IMR-90 (cell line): ENCODE results near the gene DNAAF3.

Experiments used
- CEBPB ChIP-seq: IDR thresholded peaks from 2 replicates; pipeline ENCODE4 v1.6.1; 2012; ENCODE audit warnings: low read depth, low read length, improper control_type of control experiment
- ELK1 ChIP-seq: fragments of 150-350 bp; IDR thresholded peaks from 2 replicates; pipeline ENCODE4 v1.6.1; 2016; ENCODE audit warnings: low read depth, mild to moderate bottlenecking, low read length, moderate library complexity, borderline replicate concordance
- FOS ChIP-seq: fragments of 150-350 bp; IDR thresholded peaks from 2 replicates; pipeline ENCODE4 v1.6.1; 2016; ENCODE audit warnings: low read depth, low read length
- MAFK ChIP-seq: IDR thresholded peaks from 2 replicates; pipeline ENCODE4 v1.6.1; 2012; ENCODE audit warnings: low read depth, low read length, improper control_type of control experiment
- MXI1 ChIP-seq: IDR thresholded peaks from 2 replicates; pipeline ENCODE4 v1.6.1; 2012; ENCODE audit warnings: low read depth, mild to moderate bottlenecking, low read length, moderate library complexity, borderline replicate concordance
- POLR2A ChIP-seq: IDR thresholded peaks from 2 replicates; pipeline ENCODE4 v1.6.1; 2012; ENCODE audit warnings: mild to moderate bottlenecking, low read depth, low read length
- RAD21 ChIP-seq: IDR thresholded peaks from 2 replicates; pipeline ENCODE4 v1.6.1; 2012; ENCODE audit warnings: low read length, improper control_type of control experiment
- RCOR1 ChIP-seq: IDR thresholded peaks from 2 replicates; pipeline ENCODE4 v1.6.1; 2012; ENCODE audit warnings: mild to moderate bottlenecking, low read length, improper control_type of control experiment; ENCODE audit not compliant: insufficient replicate concordance
- RFX5 ChIP-seq: IDR thresholded peaks from 2 replicates; pipeline ENCODE4 v1.8.0; 2012; ENCODE audit warnings: low read depth, mild to moderate bottlenecking, low read length, moderate library complexity
- SMC3 ChIP-seq: fragments of 150-350 bp; IDR thresholded peaks from 2 replicates; pipeline ENCODE4 v1.6.1; 2016; ENCODE audit warnings: low read depth, mild to moderate bottlenecking, antibody characterized with exemption, low read length, moderate library complexity
- TF ChIP-seq, protein P1 (sequence below): conservative IDR thresholded peaks from 2 replicates; pipeline ENCODE4 v1.5.1; 2012; ENCODE audit warnings: mild to moderate bottlenecking, low read depth, low read length, improper control_type of control experiment
- TF ChIP-seq, protein P2 (sequence below): fragments of 150-350 bp; IDR thresholded peaks from 2 replicates; pipeline ENCODE4 v1.6.1; 2017; ENCODE audit warnings: mild to moderate bottlenecking, antibody characterized with exemption, low read length, low read depth

DNA sequence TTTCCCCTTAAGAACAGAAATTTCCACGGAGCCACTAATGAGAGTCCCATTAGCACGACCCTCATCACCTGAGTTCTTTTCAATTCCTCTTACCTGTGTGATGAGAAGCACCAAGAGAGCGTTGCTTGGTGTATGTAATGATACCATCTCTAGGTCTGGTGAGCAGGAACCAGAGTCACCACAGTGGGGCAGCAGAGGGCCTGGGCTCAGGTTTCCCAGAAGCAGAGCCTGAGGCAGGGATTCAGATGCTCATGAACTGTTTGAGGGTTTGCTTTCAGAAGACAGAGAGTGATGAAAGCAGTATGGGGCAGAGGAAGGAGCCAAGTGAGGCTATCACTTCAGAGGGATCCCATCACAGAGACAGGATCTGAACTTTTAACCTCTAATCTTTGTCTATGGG lies 46.0 kb upstream of the DNAAF3 start:
- TF ChIP-seq, protein P1, sequence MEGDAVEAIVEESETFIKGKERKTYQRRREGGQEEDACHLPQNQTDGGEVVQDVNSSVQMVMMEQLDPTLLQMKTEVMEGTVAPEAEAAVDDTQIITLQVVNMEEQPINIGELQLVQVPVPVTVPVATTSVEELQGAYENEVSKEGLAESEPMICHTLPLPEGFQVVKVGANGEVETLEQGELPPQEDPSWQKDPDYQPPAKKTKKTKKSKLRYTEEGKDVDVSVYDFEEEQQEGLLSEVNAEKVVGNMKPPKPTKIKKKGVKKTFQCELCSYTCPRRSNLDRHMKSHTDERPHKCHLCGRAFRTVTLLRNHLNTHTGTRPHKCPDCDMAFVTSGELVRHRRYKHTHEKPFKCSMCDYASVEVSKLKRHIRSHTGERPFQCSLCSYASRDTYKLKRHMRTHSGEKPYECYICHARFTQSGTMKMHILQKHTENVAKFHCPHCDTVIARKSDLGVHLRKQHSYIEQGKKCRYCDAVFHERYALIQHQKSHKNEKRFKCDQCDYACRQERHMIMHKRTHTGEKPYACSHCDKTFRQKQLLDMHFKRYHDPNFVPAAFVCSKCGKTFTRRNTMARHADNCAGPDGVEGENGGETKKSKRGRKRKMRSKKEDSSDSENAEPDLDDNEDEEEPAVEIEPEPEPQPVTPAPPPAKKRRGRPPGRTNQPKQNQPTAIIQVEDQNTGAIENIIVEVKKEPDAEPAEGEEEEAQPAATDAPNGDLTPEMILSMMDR = 0 out of 2 replicates have a peak, but pooled peaks have one; percentile 19
- TF ChIP-seq RFX5 = no peak
- no peak for TF ChIP-seq POLR2A
- TF ChIP-seq, protein P2, sequence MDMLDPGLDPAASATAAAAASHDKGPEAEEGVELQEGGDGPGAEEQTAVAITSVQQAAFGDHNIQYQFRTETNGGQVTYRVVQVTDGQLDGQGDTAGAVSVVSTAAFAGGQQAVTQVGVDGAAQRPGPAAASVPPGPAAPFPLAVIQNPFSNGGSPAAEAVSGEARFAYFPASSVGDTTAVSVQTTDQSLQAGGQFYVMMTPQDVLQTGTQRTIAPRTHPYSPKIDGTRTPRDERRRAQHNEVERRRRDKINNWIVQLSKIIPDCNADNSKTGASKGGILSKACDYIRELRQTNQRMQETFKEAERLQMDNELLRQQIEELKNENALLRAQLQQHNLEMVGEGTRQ = no peak
- no peak for TF ChIP-seq FOS
- no peak for TF ChIP-seq MAFK
- TF ChIP-seq MXI1 = no peak
- TF ChIP-seq RAD21 = no peak
- TF ChIP-seq ELK1 = no peak
- no peak for TF ChIP-seq RCOR1
- TF ChIP-seq CEBPB = no peak
- TF ChIP-seq SMC3 = no peak
